ENCODE data around the gene CLDN9. TPM values are rescaled to one million over a fixed set of nuclear protein-coding genes. Genes with fewer than 3 reads are reported as not detected.

Gene CLDN9
- total and polyA plus RNA-seq, 2 donors (not counting 1 experiment from before 2014, with no cell fraction given), result 0.04 TPM; not detected in 1

GRCh38 chr16:2982402-2982801, 30.3 kb upstream of the CLDN9 start:
- POLR2A ChIA-PET, result interaction anchor here (0.7 kb wide), 1 partner anchor 46 kb away, joined by 6 read pairs; no protein-coding TSS in a partner anchor
- DNase-seq, result no peak
- Histone ChIP-seq H3K27ac (ENCODE audit: low read length in 2 of 2) (no peak overlapping the region), H3K4me1 (ENCODE audit: control insufficient read depth in 2 of 2, insufficient read depth in 2 of 2, low read length in 2 of 2) (peaks cover 18 to 39% of the 10 kb centered on the region in 2 donors), H4K20me1 (ENCODE audit: control insufficient read depth, insufficient read depth, low read length, poor library complexity, severe bottlenecking) (peaks cover 5% of the 10 kb centered on the region), H2AFZ (ENCODE audit: insufficient read depth, low read depth, low read length, poor library complexity, severe bottlenecking) (no peak overlapping the region), H3K9me3 (ENCODE audit: control extremely low read depth in 1 of 3, control insufficient read depth in 2 of 3, insufficient read depth in 1 of 3, low read length in 2 of 3) (no peaks in the 10 kb centered on the region), H3K4me2 (replicated peaks; ENCODE audit: low read depth, low read length, poor library complexity, severe bottlenecking) (peak overlapping the region; percentile 83), H3K79me2 (ENCODE audit: control insufficient read depth, insufficient read depth, low read length) (peaks cover 6% of the 10 kb centered on the region), H3K27me3 (replicated peaks in 1 of 4; ENCODE audit: control extremely low read depth in 1 of 4, control insufficient read depth in 3 of 4, insufficient read depth in 4 of 4, low read length in 3 of 4) (peaks cover 0 to 10% (median 1%) of the 10 kb centered on the region in 4 experiments), H3K9ac (ENCODE audit: low read length) (no peak overlapping the region), H3K4me3 (ENCODE audit: control extremely low read depth in 1 of 5, extremely low read depth in 1 of 5, insufficient read depth in 1 of 5, low read depth in 2 of 5, low read length in 4 of 5) (no peak overlapping the region), H3K36me3 (replicated peaks in 1 of 2; ENCODE audit: control extremely low read depth in 1 of 2, control insufficient read depth in 1 of 2, extremely low read depth in 1 of 2, insufficient read depth in 2 of 2, low read length in 1 of 2) (no peaks in the 10 kb centered on the region)
- WGBS (ENCODE audit: insufficient coverage), result 94% methylated on average over 3 of the region's 5 CpGs
- Mint-ChIP-seq H3K4me1 (peaks cover 21% of the 10 kb centered on the region), H3K27me3 (no peaks in the 10 kb centered on the region), H3K27ac (no peak overlapping the region), H3K9me3 (ENCODE audit: insufficient read depth) (no peaks in the 10 kb centered on the region), H3K4me3 (peak overlapping the region; percentile 53)
- TF ChIP-seq CTCF (IDR thresholded peaks at IDR 0.05), result no peak
- no peak for TF ChIP-seq EZH2 (IDR thresholded peaks at IDR 0.05; ENCODE audit: borderline replicate concordance, insufficient read depth, low read depth, low read length, poor library complexity, severe bottlenecking)
- ATAC-seq (ENCODE audit: low read depth), result no peak
- intact Hi-C loops (cut with micrococcal nuclease), result loop anchor here (5.0 kb wide), 2 partner anchors 100 to 205 kb away; partner anchors contain the start of genes ELOB and FLYWCH2
- CTCF ChIA-PET, result interaction anchor here (1.1 to 1.9 kb wide), 5 partner anchors 12 to 55 kb away, joined by 3 to 7 read pairs (median 4); no protein-coding TSS in a partner anchor

- Histone ChIP-seq H3K9ac (ENCODE audit: low read length) (peak overlapping the region; percentile 45), H3K4me3 (ENCODE audit: control extremely low read depth in 1 of 5, extremely low read depth in 1 of 5, insufficient read depth in 1 of 5, low read depth in 2 of 5, low read length in 4 of 5) (peak overlapping the region in 3 of 5 experiments; percentile 29 to 55 (median 42)), H3K9me3 (ENCODE audit: control extremely low read depth in 1 of 3, control insufficient read depth in 2 of 3, insufficient read depth in 1 of 3, low read length in 2 of 3) (no peaks in the 10 kb centered on the region), H3K36me3 (replicated peaks in 1 of 2; ENCODE audit: control extremely low read depth in 1 of 2, control insufficient read depth in 1 of 2, extremely low read depth in 1 of 2, insufficient read depth in 2 of 2, low read length in 1 of 2) (no peaks in the 10 kb centered on the region), H3K4me2 (replicated peaks; ENCODE audit: low read depth, low read length, poor library complexity, severe bottlenecking) (peak overlapping the region; percentile 83), H3K27ac (ENCODE audit: low read length in 2 of 2) (no peak overlapping the region), H4K20me1 (ENCODE audit: control insufficient read depth, insufficient read depth, low read length, poor library complexity, severe bottlenecking) (peaks cover 5% of the 10 kb centered on the region), H3K4me1 (ENCODE audit: control insufficient read depth in 2 of 2, insufficient read depth in 2 of 2, low read length in 2 of 2) (peaks cover 18 to 39% of the 10 kb centered on the region in 2 donors), H3K27me3 (replicated peaks in 1 of 4; ENCODE audit: control extremely low read depth in 1 of 4, control insufficient read depth in 3 of 4, insufficient read depth in 4 of 4, low read length in 3 of 4) (peaks cover 0 to 12% (median 1%) of the 10 kb centered on the region in 4 experiments), H3K79me2 (ENCODE audit: control insufficient read depth, insufficient read depth, low read length) (peaks cover 6% of the 10 kb centered on the region), H2AFZ (ENCODE audit: insufficient read depth, low read depth, low read length, poor library complexity, severe bottlenecking) (peak overlapping the region; percentile 76)
- ATAC-seq (ENCODE audit: low read depth) (peak; percentile 48), DNase-seq (peak; percentile 79)
- Mint-ChIP-seq H3K4me1 (peaks cover 21% of the 10 kb centered on the region), H3K27ac (no peak overlapping the region), H3K9me3 (ENCODE audit: insufficient read depth) (no peaks in the 10 kb centered on the region), H3K27me3 (no peaks in the 10 kb centered on the region), H3K4me3 (peak overlapping the region; percentile 63)
- TF ChIP-seq EZH2 (IDR thresholded peaks at IDR 0.05; ENCODE audit: borderline replicate concordance, insufficient read depth, low read depth, low read length, poor library complexity, severe bottlenecking) (no peak), CTCF (IDR thresholded peaks at IDR 0.05) (peak; percentile 97)
- intact Hi-C loops (cut with micrococcal nuclease), result loop anchor here (1.0 to 5.0 kb wide), 4 partner anchors 18 to 206 kb away; partner anchors contain the start of genes ELOB and FLYWCH2
- POLR2A ChIA-PET, result no interaction called here
- CTCF ChIA-PET, result interaction anchor here (0.9 to 1.9 kb wide), 4 partner anchors 17 to 57 kb away, joined by 3 to 7 read pairs (median 5); no protein-coding TSS in a partner anchor
- WGBS (ENCODE audit: insufficient coverage), result 7% methylated on average over 40 of the region's 42 CpGs
These were observed 29.0 kb upstream of the CLDN9 start for GRCh38 chr16:2983706-2984136.
